ENCODE data around the gene FEM1C.

FEM1C gene

GRCh38 chr5:115559524-115559923 is 14.9 kb upstream of the FEM1C start:
- DNase-seq (ENCODE audit: extremely low spot score, insufficient read length, low read depth) (no peak), FAIRE-seq (no peak)

GRCh38 chr5:115558388-115558956 is 13.9 kb upstream of the FEM1C start:
- DNase-seq (ENCODE audit: extremely low spot score, insufficient read length, low read depth) (no peak), FAIRE-seq (no peak)

GRCh38 chr5:115557667-115558387 is 13.3 kb upstream of the FEM1C start:
- no peak for DNase-seq (ENCODE audit: extremely low spot score, insufficient read length, low read depth)
- no peak for FAIRE-seq

GRCh38 chr5:115556276-115556675 is 11.7 kb upstream of the FEM1C start:
- DNase-seq (ENCODE audit: extremely low spot score, insufficient read length, low read depth) (no peak), FAIRE-seq (no peak)

- no peak for FAIRE-seq
- DNase-seq (ENCODE audit: extremely low spot score, insufficient read length, low read depth): no peak
Measured at GRCh38 chr5:115555084-115555633, 10.6 kb upstream of the FEM1C start.

GRCh38 chr5:115553082-115553481 is 8.5 kb upstream of the FEM1C start:
- DNase-seq (ENCODE audit: extremely low spot score, insufficient read length, low read depth) (no peak), FAIRE-seq (no peak)

- FAIRE-seq (no peak), DNase-seq (ENCODE audit: extremely low spot score, insufficient read length, low read depth) (no peak)
Measured at GRCh38 chr5:115551415-115551814, 6.8 kb upstream of the FEM1C start.

- DNase-seq (ENCODE audit: extremely low spot score, insufficient read length, low read depth): peak; percentile 8
- FAIRE-seq: peak; percentile 78
Measured at GRCh38 chr5:115549154-115549553, 4.6 kb upstream of the FEM1C start.

GRCh38 chr5:115548683-115549082 is 4.1 kb upstream of the FEM1C start:
- FAIRE-seq (no peak), DNase-seq (ENCODE audit: extremely low spot score, insufficient read length, low read depth) (no peak)

GRCh38 chr5:115545351-115545882 is 842 bp upstream of the FEM1C start:
- no peak for DNase-seq (ENCODE audit: extremely low spot score, insufficient read length, low read depth)
- FAIRE-seq: no peak

GRCh38 chr5:115544043-115544435 is 536 bp downstream of the FEM1C start:
- no peak for FAIRE-seq
- no peak for DNase-seq (ENCODE audit: extremely low spot score, insufficient read length, low read depth)

- DNase-seq (ENCODE audit: extremely low spot score, insufficient read length, low read depth) (no peak), FAIRE-seq (peak; percentile 85)
Measured at GRCh38 chr5:115543365-115544042, 1.1 kb downstream of the FEM1C start.

GRCh38 chr5:115542651-115543364 is 1.8 kb downstream of the FEM1C start:
- peak; percentile 56 for FAIRE-seq
- DNase-seq (ENCODE audit: extremely low spot score, insufficient read length, low read depth): no peak

- FAIRE-seq (peak; percentile 5), DNase-seq (ENCODE audit: extremely low spot score, insufficient read length, low read depth) (no peak)
Measured at GRCh38 chr5:115542086-115542485, 2.5 kb downstream of the FEM1C start.

- FAIRE-seq: peak; percentile 65
- no peak for DNase-seq (ENCODE audit: extremely low spot score, insufficient read length, low read depth)
Measured at GRCh38 chr5:115541611-115542010, 3.0 kb downstream of the FEM1C start.

GRCh38 chr5:115535479-115536035 is 9.0 kb downstream of the FEM1C start:
- DNase-seq (ENCODE audit: extremely low spot score, insufficient read length, low read depth): no peak
- FAIRE-seq: no peak

GRCh38 chr5:115532517-115532916 is 12.1 kb downstream of the FEM1C start:
- FAIRE-seq: no peak

GRCh38 chr5:115531787-115532367 is 12.7 kb downstream of the FEM1C start:
- no peak for FAIRE-seq
- no peak for DNase-seq (ENCODE audit: extremely low spot score, insufficient read length, low read depth)

More at GRCh38 chr5:115532517-115532916, 12.1 kb downstream of the FEM1C start:
- DNase-seq (ENCODE audit: extremely low spot score, insufficient read length, low read depth): no peak

GRCh38 chr5:115531380-115531779 is 13.2 kb downstream of the FEM1C start:
- DNase-seq (ENCODE audit: extremely low spot score, insufficient read length, low read depth) (no peak), FAIRE-seq (no peak)

Data from GM18507 (cell line).